GM21515 (cell line): Measurements from ENCODE around the gene TRPC3.

Source experiments
- ATAC-seq: cut with Tn5 transposase; IDR thresholded peaks from one replicate; pipeline ENCODE4 v1.9.1; 2021; ENCODE audit not compliant: unreplicated experiment

The TRPC3 gene

GRCh38 chr4:121951521-121952110 is at the start of gene TRPC3:
TSS of gene TRPC3 (minus strand) at chr4:121952060. CDS start at chr4:121951680, 380 bp downstream.
- ATAC-seq = peak; percentile 32

GRCh38 chr4:122000849-122001248 is 49.0 kb upstream of the TRPC3 start:
- ATAC-seq = no peak

GRCh38 chr4:121998024-121998423 is 46.2 kb upstream of the TRPC3 start:
- no peak for ATAC-seq

GRCh38 chr4:121995790-121996537 is 44.1 kb upstream of the TRPC3 start:
- ATAC-seq = no peak

GRCh38 chr4:121991968-121992367 is 40.1 kb upstream of the TRPC3 start:
- ATAC-seq = no peak

- ATAC-seq = no peak
Observed at GRCh38 chr4:121990489-121990888, 38.6 kb upstream of the TRPC3 start.

- ATAC-seq = no peak
Observed at GRCh38 chr4:121989715-121990114, 37.9 kb upstream of the TRPC3 start.

GRCh38 chr4:121988950-121989349 is 37.1 kb upstream of the TRPC3 start:
- no peak for ATAC-seq

GRCh38 chr4:121980643-121981042 is 28.8 kb upstream of the TRPC3 start:
- ATAC-seq = no peak

GRCh38 chr4:121978172-121978516 is 26.3 kb upstream of the TRPC3 start:
- ATAC-seq = peak; percentile 54

GRCh38 chr4:121977251-121978171 is 25.7 kb upstream of the TRPC3 start:
- ATAC-seq = peak; percentile 98

- ATAC-seq = no peak
Observed at GRCh38 chr4:121975784-121976183, 23.9 kb upstream of the TRPC3 start.

- no peak for ATAC-seq
Observed at GRCh38 chr4:121973816-121974215, 22.0 kb upstream of the TRPC3 start.

- ATAC-seq = no peak
Observed at GRCh38 chr4:121968859-121969258, 17.0 kb upstream of the TRPC3 start.

GRCh38 chr4:121964958-121965357 is 13.1 kb upstream of the TRPC3 start:
- ATAC-seq = no peak

GRCh38 chr4:121960818-121961217 is 9.0 kb upstream of the TRPC3 start:
- no peak for ATAC-seq

- ATAC-seq = no peak
Observed at GRCh38 chr4:121958777-121959176, 6.9 kb upstream of the TRPC3 start.

GRCh38 chr4:121957266-121957665 is 5.4 kb upstream of the TRPC3 start:
- no peak for ATAC-seq

- no peak for ATAC-seq
Observed at GRCh38 chr4:121953860-121954259, 2.0 kb upstream of the TRPC3 start.

- no peak for ATAC-seq
Observed at GRCh38 chr4:121952290-121952689, 430 bp upstream of the TRPC3 start.

GRCh38 chr4:121950680-121951520 is 960 bp downstream of the TRPC3 start:
- peak; percentile 30 for ATAC-seq
